Amygdala (tissue), 56 donors: ENCODE measurements around the gene CERS3.
A peak's percentile ranks its signal among the peaks of the same experiment; 100 is the strongest.

Experiments used
- DNase-seq, 56 donors: peaks; one replicate each; lab custom pipeline; 2025; lab: John Stamatoyannopoulos, UW

The CERS3 gene

DNA sequence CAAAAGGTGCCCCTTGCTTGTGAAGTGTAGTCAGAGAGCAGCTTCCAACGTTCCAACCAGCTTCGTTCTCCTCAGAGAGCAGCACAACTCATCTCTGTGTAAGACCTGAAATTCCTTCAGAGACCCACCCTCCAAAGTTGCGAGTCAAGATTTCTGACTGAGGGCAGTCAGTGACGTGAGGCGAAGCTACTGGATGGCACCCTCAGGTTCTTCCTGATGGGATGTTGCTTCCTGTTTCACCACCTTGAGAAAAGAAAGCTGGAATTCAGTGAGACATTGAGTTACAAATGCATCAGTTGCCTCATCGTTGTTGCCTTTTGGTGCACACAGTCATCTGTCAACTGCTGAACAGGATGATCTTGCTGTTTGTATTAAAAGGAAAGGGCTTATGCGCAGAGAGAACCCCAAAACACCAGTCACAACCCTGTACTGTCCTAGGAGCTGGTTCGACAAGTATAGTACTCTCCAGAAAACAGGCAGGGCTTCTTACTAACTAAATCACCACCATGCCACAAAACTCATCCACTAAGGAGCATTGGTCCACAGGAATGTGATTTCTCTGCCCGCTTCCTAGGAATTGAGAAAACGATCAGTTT, at the start of gene CERS3:
CERS3 (minus strand) TSS at position 118 of the 596 bp plus-strand sequence. CDS start 27,101 bp downstream, outside the sequence.
- no peak for DNase-seq

DNA sequence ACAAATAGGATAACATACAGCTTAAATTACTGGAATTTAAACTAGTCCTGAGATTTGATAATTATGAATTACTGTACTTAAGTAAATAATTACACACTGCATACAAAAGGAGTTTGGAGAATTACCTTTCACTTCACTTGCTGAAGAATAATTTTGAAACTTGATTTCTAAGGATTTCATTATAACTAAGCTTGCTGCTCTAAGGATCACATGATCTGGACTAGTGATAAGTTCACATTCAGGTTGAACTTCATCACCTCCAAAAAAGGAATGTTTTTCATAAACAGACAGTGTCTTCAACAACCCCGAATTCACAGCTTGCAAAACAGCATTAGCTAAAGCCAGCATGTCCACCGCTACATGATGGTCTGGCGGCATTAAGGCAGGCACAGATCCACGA, 44.8 kb upstream of the CERS3 start:
- no peak for DNase-seq

DNA sequence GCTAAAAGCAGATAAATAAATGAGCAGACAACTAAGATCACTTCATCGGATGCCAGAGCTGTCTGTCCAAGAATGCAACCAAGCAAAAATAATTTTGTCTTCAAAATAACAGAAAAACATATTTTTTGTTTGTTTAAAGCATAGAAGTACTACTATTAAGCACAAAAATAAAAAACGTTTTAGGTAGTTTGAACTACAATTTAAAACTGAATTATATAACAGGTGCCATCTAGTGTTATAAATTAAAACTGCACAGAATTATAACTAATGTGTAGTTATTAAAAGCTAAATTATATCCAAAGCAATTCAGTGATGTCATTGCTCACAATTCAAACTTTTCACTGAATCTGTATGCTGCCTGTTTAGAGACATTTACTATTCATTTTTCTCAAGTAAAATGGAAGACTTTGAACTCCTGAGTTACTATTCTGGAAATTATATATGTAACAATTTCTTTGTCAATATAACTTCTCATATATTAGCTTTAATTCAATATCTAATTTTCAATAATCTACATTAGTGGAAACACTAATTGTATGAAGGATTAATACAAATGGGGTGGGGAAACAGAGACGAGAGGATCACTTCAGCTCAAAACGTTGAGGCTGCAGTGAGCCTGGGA, 43.7 kb upstream of the CERS3 start:
- DNase-seq: no peak

DNA sequence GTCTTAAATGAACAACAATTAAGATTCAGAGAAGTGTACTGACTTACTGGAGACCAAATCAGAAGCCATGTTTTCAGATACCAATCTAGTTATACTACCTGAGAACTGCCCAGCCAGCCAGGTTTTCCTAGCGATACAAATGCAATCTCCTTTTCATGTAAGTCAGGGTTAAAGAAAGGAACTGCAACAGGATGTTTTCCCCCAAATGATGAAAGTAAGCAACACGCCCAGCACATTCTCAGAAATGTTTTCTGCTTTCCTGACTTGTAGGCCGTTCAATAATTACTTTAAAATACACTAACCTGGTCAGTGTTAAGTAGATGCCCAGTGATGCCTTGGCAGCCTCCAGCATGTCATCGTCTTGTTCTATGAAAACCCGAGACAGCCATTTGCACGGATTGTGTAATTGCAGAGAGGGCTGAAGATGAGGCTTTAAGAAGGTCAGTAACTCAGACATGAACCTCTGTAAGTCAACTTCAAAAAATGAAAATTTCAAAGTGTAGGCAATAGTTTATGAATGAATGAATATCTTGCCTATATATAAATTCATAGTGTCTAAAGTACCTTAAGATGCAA, 42.9 kb upstream of the CERS3 start:
- DNase-seq: no peak

DNA sequence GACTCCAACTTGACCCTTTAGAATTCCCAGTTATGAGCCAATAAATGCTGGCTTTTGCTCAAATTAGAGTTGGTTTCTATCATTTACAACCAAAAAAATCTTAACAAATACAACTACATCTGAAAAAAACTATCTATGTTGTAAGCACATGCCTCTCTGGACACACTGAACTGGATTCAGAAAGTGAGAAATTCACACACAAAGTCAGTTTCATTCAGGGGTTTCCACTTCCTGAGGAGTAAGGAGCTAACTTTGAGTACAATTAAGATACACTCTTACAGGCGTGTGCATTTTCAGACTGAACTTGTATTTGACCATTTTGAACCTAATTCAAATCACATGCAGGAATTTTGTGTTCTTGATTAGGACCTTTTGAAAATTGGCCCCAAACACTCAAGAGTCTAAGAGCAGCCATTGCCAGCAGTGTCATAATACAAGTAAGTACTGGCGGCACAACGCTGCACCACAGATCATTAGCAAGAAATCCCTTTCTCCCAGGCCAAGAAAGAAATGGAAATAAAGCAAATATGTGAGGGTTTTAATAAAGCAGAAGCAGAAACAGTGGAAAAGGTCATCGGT, 42.1 kb upstream of the CERS3 start:
- DNase-seq: no peak

DNA sequence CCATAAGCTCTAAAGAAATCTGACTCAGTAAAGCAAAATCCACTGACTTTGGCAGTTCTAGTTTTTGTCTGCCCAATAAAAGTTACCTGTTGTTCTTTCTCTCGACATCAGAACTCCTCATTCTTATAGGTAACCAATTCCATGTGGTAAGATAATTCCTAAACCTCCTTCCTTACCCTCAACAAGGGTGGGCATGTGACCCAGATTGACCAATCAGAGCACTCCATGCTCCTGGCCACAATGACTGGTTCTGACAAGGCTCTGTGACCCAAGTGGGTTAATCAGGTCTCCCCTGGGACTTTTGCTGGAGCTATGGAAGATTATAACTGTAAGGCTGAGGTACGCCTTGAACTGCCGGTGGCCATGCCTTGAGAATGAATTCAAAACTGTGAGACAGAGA, 41.5 kb upstream of the CERS3 start:
- DNase-seq: peak in 1 of 56 donors; percentile 3

DNA sequence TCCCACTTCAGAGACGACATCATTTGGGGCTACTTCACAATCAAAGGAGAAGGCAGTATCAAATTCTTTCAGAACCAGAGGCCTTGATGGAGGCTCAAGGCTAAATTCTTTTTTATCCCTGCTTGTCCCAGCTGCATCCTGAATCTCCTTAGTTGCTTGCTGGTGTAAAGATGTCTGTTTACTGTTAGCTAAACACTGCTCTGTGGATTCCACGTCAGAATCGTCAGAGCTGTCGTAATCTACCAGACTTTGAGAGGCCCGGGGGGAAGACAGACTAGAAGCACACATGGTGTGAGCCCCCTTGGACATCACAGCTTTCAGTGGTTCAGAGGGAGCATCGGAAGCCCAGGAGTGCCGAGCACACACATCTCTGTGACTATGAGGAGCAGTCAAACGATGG, 40.6 kb upstream of the CERS3 start:
- DNase-seq: no peak

DNA sequence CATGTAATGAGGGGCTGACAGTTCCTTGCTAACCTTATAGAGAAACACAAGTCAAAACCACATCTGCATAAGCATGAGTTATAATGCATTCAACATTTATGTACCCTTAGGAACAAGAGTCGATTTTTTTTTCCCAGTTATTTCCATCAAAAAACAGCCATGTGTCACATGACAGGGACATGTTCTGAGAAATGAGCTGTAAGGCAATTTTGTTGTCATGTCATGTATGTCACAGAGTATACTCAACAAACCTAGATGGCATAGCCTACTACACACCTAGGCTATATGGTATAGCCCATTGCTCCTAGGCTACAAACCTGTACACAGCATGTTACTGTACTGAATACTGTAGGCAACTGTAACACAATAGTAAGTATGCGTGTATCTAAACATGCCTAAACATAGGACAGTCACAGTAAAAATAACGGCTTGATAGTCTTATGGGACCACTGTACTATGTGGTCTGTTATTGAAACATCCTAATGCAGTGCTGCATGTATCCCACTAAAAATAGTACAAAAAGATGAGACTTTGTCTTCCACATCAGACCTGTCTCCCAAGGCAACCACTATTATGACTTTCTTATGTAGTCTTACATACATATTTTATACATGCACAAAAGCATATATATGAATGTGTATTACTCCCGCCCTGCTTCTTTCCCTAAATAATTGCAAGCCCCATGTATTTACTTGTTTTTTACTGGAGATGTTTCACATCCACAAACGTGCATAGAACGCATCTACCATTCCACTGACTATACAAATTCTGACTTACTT, 38.3 kb upstream of the CERS3 start:
- DNase-seq: no peak

DNA sequence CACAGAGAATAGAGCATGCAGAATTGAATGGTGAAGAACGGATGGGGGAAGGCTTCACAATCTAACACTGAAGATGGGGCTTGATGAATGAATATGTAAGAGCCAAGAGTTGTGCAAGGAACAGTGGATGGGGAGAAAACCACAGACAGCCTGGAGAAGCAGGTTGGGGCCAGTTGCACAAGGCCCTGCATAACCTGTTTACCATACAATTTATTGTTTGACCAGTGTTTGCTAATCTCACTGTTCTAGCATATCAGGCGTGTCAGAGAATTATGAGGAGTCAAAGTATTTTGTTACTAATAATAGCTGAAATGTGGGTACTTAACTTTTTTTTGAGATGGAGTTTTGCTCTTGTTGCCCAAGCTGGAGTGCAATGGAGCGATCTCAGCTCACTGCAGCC, 36.8 kb upstream of the CERS3 start:
- no peak for DNase-seq

DNA sequence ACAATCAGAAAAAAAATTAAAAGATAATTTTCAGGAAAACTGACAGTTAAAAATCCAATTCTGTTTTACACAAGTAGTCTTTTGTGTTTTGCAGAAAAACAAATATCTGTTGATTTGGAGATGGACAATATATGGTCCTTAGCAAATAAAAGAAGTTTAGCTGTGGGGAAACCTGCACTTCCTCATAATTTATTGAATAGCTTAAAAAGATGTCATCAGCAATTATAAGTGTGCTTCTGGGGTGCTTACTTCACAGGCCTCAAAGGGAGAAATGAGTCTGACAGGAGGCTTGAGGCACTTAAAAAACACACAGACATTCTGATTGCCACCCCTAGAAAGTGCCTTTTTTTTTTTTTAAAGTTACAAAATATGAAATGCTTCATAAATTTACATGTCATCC, 31.6 kb upstream of the CERS3 start:
- DNase-seq: no peak

DNA sequence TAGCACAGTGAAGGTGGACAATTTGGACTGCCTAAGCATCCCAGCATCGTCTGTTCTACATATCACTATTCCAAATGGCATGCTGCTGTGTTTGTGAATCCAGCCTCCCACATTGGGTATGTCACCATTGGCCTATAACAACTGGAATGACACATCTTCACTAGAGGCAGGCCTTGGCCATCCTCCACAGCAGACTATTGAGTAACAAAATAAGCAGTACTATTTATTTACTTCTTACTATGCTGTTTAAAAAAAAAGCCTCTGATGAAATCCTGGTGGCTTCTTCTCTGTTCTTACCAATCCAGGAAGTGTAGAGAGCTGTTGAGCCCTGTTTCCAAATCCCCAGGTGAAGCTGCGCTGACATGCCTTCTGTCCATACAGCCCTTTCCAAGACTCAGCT, 30.6 kb upstream of the CERS3 start:
- no peak for DNase-seq

DNA sequence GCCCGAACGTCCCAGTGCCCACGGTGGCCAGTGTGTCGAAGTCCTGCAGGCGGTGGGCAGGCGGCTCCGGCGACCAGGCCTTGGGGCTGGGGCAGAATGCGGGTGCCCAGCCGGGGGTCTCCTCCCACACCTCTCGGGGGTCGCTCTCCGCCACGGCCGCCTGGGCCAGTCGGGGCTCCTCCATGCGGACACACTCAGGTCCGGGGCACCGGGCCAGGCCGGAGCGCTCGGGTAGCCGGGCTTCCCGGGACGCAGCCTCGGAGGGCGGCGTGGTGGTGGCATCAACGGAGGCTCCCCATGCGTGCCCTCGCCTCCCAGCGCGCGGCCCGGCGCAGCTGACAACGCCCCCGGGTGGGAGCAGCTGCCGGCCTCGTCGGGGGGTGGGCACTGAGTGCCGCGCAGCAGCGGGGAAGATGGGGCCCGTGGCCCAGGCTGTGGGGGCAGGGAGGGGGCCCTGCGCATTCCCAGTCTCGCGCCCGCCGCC, 30.1 kb upstream of the CERS3 start:
- no peak for DNase-seq

DNA sequence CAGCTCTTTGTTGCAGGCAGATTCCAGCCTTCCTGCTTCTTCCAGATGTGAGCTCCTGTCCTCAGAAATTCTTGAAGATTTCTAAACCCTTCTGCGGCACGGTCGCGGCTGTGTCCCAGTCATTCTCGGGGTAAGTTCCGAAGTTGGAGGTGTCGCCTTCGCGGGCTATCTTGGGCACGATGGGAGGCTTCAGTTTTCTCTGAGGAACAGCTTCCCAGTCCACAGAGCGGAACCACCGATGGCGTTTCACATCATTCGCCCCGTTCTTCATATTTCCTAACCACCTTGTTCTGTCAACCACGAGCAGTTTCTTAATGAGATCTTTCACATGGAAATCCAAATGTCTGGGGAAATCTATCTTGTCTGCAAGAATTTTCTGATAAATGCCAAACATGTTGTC, 24.7 kb upstream of the CERS3 start:
- DNase-seq: no peak

DNA sequence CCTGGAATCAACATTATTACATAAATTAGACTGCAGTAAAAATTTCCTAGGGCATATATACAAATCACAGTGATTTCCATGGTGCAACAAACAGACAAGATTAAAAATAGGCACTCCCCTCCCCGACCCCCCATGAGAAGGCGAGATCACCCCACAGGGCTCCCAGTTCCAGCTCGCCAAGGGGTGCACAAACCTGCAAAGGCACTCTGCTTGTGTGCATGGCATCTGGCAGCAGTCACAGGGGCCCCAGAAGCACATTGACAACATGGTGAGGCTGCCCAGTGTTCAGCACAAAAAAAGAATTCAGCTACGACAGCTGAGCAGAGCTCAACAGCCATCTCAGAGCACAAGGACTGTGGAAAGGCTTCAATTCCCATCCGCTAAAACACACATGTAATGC, 19.2 kb upstream of the CERS3 start:
- no peak for DNase-seq

DNA sequence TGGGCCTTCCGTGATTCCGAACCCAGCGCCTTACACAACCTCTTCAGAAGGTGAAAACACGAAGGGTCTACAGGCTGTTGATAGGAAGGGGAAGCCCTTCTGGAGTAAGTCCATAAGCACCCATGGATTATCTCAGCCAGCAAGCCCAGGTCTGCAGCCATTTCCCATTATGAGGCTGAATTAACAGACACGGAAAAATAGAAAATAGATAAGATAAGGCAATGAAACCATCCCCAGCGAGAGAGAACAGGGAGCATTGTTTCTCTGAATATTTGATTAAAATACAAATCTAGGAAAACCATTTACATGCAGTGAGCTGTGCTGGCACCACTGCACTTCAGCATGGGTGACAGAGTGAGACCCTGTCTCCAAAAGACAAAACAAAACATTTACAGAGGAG, 16.2 kb upstream of the CERS3 start:
- no peak for DNase-seq

DNA sequence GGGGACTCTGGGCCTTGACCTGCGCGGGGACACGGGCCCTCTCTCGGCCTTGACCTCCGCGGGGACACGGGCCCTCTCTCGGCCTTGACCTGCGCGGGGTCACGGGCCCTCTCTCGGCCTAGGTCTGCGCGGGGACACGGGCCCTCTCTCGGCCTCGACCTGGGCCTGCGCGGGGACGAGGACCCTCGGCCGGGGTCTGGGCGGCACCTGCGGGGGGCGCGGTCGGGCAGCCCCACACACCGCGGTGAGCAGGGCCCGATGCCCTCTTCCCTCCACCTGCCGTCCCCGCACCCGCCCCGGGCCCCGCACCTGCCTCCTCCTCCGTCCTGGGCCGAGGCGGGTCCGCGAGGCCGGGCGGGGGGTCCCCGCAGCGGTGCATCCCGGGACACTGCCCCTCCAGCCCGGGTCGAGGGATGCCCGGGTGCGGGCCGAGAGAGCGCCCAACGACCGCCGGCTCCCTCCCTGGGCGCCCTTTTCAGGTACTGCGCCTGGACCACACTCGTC, 15.6 kb upstream of the CERS3 start:
- no peak for DNase-seq

DNA sequence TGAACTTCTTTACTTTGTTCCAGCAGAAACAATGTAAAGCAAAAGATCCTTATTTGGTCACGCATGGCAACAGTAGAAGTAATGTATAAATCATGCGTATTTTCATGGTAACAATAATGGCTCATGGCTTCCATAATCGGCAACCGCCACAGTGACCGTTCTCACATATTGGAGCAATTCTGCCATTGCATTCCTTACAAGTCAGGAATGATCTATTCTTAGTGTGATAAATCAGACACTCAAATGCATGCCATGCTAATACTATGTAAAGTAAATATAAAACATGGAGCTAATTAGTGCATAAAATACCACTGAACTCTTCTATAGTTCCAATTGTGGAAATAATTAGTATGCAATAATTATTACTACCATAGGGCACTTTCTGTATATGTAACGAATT, 13.5 kb upstream of the CERS3 start:
- DNase-seq: no peak

DNA sequence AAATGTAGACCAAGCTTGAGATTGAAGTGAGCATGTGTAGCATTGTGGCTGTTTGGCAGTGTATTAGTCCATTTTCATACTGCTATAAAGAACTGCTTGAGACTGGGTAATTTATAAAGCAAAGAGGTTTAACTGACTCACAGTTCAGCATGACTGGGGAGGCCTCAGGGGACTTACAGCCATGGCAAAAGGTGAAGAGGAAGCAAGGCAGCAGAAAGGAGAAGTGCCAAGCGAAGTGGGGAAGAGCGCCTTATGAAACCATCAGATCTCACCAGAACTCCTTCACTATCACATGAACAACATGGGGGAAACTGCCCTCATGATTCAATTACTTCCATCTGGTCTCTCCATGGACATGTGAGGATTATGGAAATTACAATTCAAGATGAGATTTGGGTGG, 8.6 kb upstream of the CERS3 start:
- DNase-seq: peak in 1 of 56 donors; percentile 7

DNA sequence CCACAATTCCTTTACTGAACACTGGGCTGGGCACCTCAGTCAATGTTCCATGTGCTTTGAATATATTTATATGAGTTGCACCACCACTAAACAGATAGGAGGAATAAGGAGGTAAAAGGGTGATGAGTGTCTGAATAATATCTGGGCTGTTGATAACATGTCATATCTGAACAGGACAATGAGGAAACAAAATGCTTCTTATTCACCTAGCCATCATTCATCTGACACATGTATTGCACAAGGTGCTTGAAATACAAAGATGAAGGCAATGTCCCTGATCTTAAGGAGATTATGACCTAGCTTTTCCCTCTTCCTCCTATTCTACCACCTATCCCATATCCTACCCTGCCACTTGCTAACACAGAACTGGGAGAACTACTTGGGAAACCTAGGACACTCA, 8.0 kb upstream of the CERS3 start:
- no peak for DNase-seq

DNA sequence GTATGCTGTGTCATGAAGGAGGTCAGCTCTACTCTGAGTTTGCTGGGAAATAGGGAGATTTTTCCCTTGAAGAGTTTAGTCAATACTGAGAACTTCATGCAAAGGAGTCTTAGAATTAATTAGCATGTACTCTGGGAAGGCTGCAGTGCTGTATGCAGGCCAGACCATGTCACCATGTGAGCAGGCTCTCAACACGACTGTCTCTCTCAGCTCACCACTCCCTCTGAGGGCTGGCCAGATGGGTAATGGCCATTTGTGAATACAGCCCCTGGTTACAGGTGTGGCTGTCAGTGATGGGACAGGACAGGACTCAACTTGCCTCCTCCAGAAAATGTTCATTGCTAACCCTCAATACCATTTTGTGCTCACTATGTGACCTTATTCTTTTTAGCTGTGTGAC, 5.1 kb upstream of the CERS3 start:
- no peak for DNase-seq

DNA sequence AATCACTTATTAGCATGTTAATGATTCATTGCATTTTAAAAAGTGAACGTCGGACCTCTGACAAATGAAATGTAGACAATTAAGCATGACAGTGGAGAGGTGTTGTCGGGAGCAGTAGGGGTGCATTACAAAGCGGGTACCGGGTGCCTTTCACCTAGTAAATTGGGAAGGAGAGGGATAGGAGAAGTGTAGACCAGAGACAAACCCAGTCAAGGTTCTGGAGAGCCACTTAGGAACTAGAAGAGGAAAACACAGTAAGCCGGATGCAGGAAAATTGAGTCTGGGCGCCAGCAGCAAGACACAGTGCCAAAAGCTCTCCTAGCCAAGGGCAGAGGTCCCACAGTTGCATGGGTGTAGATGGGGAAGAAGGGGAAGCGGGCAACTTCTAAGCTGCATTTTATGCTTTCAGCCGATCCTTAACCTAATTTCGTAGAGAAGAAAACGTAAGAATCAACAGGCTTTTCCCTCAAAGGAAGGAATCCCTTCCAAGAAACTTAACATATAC, 3.1 kb upstream of the CERS3 start:
- peak in 3 of 56 donors; percentile 6 to 25 (median 12) for DNase-seq
